Measurements from ENCODE around the gene CEP131. TPM values are rescaled to one million over a fixed set of nuclear protein-coding genes. Genes with fewer than 3 reads are reported as not detected.
"Not testable (repeated sequence)": the region's sequence is repeated elsewhere in the genome, so short reads cannot be mapped to it uniquely, and the experiment has no call there.

The CEP131 gene
- total RNA-seq, 1 donor from 2014 or later, result 33.2 TPM

DNA sequence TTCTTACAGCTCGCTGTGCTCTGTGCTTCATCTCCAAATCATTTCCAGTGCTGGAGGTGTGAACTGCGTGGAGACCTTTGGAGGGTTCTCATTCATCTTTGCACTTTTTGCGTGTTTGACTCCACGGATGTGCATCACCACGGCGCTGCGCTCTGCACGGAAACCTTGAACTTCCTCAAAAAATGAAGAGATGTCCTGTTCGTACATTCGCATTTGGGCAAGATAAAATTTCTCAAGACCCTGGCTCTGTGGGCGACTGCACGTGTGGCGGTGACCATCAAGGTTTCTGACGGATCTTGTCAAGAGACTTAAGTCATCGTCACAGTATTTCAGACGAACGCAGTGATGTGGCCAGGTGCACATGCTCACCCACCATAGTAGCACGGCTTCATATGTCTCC lies 67.8 kb downstream of the CEP131 start:
- Mint-ChIP-seq H3K36me3 (ENCODE audit: insufficient read depth) (no peaks in the 10 kb centered on the region), H3K4me3 (ENCODE audit: low read depth) (no peak overlapping the region), H3K4me1 (ENCODE audit: low read depth) (no peaks in the 10 kb centered on the region), H3K9me3 (ENCODE audit: low read depth) (no peaks in the 10 kb centered on the region), H3K27ac (no peak overlapping the region), H3K27me3 (no peaks in the 10 kb centered on the region)
- no peak for DNase-seq (ENCODE audit: low spot score, unreplicated experiment)
- TF ChIP-seq, protein P1, sequence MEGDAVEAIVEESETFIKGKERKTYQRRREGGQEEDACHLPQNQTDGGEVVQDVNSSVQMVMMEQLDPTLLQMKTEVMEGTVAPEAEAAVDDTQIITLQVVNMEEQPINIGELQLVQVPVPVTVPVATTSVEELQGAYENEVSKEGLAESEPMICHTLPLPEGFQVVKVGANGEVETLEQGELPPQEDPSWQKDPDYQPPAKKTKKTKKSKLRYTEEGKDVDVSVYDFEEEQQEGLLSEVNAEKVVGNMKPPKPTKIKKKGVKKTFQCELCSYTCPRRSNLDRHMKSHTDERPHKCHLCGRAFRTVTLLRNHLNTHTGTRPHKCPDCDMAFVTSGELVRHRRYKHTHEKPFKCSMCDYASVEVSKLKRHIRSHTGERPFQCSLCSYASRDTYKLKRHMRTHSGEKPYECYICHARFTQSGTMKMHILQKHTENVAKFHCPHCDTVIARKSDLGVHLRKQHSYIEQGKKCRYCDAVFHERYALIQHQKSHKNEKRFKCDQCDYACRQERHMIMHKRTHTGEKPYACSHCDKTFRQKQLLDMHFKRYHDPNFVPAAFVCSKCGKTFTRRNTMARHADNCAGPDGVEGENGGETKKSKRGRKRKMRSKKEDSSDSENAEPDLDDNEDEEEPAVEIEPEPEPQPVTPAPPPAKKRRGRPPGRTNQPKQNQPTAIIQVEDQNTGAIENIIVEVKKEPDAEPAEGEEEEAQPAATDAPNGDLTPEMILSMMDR (IDR thresholded peaks at IDR 0.05; ENCODE audit: unreplicated experiment), result no peak

DNA sequence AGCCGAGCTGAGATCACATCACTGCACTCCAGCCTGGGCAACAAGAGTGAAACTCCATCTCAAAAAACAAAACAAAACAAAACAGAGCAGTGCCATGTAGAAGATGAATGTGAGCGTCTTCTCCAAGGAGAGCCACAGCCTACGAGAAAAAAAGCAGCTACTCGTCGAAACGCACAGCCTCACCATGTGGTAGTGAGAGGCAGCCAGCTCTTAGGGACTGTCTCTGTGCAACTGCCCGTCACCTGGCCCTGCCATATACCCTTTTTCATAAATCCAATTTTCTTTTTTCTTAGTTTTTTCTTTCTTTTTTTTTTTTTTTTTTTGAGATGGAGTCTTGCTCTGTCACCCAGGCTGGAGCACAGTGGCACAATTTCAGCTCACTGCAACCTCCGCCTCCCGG lies 68.7 kb downstream of the CEP131 start:
- not testable (repeated sequence) for H3K4me1 Mint-ChIP-seq (ENCODE audit: low read depth); H3K9me3 Mint-ChIP-seq (ENCODE audit: low read depth); H3K36me3 Mint-ChIP-seq (ENCODE audit: insufficient read depth); H3K27ac Mint-ChIP-seq; H3K4me3 Mint-ChIP-seq (ENCODE audit: low read depth); DNase-seq (ENCODE audit: low spot score, unreplicated experiment); H3K27me3 Mint-ChIP-seq

DNA sequence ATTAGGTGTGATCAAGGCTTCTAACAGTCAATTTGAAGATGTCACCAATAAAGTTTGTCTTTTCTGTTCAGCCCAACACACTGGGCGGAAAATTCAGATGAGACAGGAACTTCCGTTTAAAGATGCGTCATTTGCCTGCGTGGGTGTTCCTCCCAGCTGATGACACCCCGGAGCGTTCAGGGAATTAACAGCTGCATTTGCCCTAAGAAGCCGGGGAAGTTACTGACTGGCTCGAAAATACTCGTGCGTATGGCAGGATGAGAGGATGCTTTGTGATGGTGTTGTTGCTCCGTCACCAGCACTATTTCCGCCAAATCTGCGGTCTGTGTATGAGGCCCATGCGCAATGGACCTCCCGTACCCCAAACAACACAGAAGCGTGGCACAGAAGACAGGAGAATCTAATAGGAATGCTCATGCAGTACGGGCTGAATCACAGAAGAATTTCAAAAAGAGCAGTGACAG lies 69.4 kb downstream of the CEP131 start:
- Mint-ChIP-seq H3K4me1 (ENCODE audit: low read depth) (no peaks in the 10 kb centered on the region), H3K4me3 (ENCODE audit: low read depth) (no peak overlapping the region), H3K36me3 (ENCODE audit: insufficient read depth) (no peaks in the 10 kb centered on the region), H3K9me3 (ENCODE audit: low read depth) (no peaks in the 10 kb centered on the region), H3K27ac (no peak overlapping the region), H3K27me3 (no peaks in the 10 kb centered on the region)
- DNase-seq (ENCODE audit: low spot score, unreplicated experiment), result no peak
- TF ChIP-seq, protein P1 (IDR thresholded peaks at IDR 0.05; ENCODE audit: unreplicated experiment), result no peak

DNA sequence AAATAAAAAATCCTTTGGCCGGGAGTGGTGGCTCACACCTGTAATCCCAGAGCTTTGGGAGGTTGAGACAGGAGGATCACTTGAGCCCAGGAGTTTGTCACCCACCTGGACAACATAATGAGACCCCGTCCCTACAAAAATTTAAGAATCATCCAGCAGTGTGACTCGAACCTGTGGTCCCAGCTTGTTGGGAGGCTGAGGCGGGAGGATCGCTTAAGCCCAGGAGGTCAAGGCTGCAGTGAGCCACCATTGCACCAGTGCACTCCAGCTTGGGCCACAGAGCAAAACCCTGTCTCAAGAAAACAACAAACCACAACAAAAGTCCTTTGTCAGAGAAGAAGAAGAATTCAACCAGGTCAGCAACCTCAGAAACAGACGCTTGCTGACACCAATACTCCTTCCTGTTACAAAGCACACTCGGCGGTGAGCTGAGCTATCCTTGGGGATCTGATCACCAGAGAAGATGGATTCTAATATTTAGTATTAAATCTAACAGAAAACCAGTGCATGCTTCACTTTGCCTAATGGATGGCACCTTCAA lies 70.4 kb downstream of the CEP131 start:
- Mint-ChIP-seq H3K4me3 (ENCODE audit: low read depth) (no peak overlapping the region), H3K27ac (no peak overlapping the region), H3K9me3 (ENCODE audit: low read depth) (no peaks in the 10 kb centered on the region), H3K36me3 (ENCODE audit: insufficient read depth) (no peaks in the 10 kb centered on the region), H3K27me3 (no peaks in the 10 kb centered on the region), H3K4me1 (ENCODE audit: low read depth) (no peaks in the 10 kb centered on the region)
- DNase-seq (ENCODE audit: low spot score, unreplicated experiment), result no peak
- TF ChIP-seq, protein P1 (IDR thresholded peaks at IDR 0.05; ENCODE audit: unreplicated experiment), result no peak

DNA sequence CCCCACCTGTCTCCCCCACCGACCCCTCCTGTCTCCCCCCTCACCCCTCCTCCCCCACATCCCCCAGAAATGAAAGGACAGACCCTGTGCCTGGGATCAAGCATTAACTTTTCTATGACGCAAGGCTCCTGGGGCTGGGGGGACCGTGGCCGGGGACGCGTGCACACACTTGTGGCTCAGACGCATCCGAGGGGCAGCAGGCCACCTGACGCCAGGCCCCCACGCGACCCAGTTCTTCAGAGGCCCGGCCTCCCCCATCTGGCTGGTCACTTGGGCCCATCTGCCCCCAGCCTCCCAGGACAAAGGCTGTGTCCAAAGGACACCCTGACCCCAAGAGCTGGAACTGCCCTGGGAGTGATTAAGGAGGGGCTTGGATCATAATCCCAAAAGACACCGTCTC lies 71.5 kb downstream of the CEP131 start:
- Mint-ChIP-seq H3K27ac (no peak overlapping the region), H3K27me3 (no peaks in the 10 kb centered on the region), H3K9me3 (ENCODE audit: low read depth) (no peaks in the 10 kb centered on the region), H3K4me3 (ENCODE audit: low read depth) (no peak overlapping the region), H3K4me1 (ENCODE audit: low read depth) (no peaks in the 10 kb centered on the region), H3K36me3 (ENCODE audit: insufficient read depth) (no peaks in the 10 kb centered on the region)
- TF ChIP-seq, protein P1 (IDR thresholded peaks at IDR 0.05; ENCODE audit: unreplicated experiment), result no peak
- DNase-seq (ENCODE audit: low spot score, unreplicated experiment), result no peak

DNA sequence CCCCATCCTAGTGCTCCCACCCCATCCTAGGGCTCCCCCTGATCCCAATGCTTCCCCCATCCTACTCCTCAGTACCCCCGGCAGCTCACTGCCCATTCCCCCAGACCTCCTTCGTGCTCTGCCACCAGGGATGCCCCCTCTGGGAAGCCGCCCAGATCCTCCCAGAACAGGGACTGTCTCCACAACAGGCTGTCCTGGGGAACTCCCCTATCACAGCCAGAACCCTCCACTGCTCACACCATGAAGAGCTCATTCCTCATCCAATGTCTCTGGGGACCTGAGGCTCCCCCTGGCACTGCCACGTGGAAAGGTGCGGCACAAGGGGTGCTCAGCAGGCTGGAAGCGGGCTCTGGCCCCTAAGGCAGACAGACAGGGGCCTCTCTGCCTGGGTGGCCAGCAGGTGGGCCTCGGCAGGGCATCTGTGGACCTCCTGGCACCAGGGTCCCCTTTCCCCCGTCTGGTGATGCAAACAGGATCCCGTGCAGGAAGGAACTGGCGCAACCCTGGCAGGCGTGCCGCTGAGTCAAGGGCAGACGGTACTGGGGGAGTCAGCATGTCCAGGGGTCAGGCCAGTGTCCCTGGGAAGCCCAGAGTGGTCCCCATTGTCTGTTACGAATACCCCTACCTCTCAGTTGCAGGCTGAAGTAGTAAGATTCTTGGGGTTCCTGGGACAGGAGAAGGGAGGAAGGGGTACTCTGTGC lies 72.2 kb downstream of the CEP131 start:
- H3K27me3 Mint-ChIP-seq, result no peaks in the 10 kb centered on the region
- H3K4me1 Mint-ChIP-seq (ENCODE audit: low read depth), result no peaks in the 10 kb centered on the region
- H3K4me3 Mint-ChIP-seq (ENCODE audit: low read depth), result no peak overlapping the region
- no peaks in the 10 kb centered on the region for H3K36me3 Mint-ChIP-seq (ENCODE audit: insufficient read depth)
- H3K27ac Mint-ChIP-seq, result no peak overlapping the region
- TF ChIP-seq, protein P1 (IDR thresholded peaks at IDR 0.05; ENCODE audit: unreplicated experiment), result no peak
- H3K9me3 Mint-ChIP-seq (ENCODE audit: low read depth), result no peaks in the 10 kb centered on the region
- DNase-seq (ENCODE audit: low spot score, unreplicated experiment), result no peak
